Hematopoietic multipotent progenitor cell treated with erythropoietin and hydrocortisone succinate and interleukin-3 and kit ligand, for 6 days (in vitro differentiated cells): ENCODE results near the gene PAGE2B.
"Not testable (repeated sequence)": the region's sequence is repeated elsewhere in the genome, so short reads cannot be mapped to it uniquely, and the experiment has no call there.

ENCODE experiments used
- DNase-seq: peaks from one replicate; pipeline ENCODE4 v3.0.0-alpha.2; 2015

The PAGE2B gene, protein sequence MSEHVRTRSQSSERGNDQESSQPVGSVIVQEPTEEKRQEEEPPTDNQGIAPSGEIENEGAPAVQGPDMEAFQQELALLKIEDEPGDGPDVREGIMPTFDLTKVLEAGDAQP

DNA sequence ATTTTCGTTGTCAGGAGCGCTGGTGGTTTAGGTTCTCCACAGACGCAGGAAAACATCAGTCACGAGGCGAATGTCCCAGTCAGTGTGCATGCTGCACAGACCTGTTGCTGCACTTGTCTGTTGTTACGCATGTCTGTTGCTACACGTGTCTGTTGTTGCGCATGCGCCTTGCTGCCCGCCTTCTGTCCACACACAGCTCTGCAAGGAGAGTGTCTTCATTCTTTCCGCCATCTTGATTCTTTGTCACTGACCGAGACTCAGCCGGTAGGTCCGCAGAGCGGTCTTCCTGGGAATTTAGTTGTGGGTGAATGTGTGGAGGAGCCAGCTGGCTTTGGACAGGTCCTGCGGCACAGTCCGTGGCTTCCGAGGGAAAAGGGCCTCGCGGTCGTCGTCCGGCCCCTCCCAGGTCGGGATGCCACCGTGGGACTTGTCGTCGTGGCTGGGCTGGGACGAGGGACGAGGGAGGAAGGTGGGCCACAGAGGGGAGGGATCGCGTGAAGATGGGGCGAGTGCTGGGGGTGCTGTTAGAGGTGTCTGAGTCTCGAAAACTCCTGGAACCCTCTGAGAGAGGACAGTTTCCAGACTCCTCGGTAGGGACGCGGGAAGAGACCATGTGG lies at the start of gene PAGE2B:
Gene PAGE2B (plus strand): TSS at position 180 of the 617 bp plus-strand sequence. CDS start 1,012 bp downstream, outside the sequence.
- no peak for DNase-seq

DNA sequence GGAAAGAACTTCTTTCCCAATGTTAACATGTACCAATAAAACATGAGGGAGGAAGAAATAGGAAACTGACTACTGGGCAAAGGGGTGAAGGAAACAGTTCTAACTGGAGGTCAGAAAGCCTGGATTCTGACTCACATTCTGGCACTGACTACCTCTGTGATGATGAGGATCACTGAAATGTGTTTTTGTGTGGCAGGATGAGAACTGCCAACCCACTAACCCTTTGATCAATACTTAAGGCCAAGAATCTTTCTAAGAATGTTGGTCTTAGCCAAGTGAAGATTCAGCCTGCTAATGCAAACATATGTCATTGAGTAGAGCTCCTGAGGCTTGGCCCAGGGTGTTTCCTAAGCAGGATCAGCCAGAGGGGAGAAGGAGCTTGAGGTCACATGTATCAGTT lies 48.7 kb upstream of the PAGE2B start:
- no peak for DNase-seq

DNA sequence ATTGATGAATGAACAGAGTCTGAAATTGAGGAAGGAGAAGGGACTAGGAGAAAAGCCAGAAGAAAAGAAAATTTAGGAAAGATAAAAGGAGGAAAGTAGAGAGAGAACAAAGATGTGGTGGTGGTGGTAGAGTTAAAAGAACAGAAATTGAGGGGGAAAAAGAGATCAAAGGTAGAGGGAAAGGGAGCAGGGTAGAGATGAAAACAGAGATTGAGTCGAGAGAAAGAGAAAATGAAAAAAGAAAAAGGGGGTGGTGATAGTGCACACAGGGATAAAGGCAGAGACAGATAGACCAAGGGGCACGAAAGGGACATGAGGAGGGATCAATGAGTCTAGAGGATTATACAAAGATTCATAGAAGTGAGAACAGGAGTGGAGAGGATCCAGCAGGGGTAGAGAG lies 48.0 kb upstream of the PAGE2B start:
- DNase-seq, result no peak

DNA sequence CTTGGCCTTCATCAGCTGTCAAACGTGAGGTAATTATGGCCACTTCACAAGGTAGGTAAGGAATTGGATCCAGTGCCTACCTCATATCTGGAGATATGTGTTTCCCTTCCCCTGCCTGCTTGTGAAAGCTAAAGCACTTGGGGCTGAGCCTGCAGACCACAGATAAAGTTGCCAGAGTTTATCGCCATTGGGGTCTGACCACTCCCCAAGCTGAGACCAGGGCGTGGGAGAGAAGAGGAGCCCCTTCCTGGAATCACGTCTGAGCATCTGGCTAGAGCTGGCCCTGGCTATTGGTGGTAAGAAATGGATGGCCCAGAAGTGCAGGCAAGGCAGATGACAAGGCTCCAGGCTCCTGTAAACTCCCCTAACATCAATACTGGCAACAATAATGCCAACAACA lies 46.8 kb upstream of the PAGE2B start:
- DNase-seq, result peak; percentile 89

DNA sequence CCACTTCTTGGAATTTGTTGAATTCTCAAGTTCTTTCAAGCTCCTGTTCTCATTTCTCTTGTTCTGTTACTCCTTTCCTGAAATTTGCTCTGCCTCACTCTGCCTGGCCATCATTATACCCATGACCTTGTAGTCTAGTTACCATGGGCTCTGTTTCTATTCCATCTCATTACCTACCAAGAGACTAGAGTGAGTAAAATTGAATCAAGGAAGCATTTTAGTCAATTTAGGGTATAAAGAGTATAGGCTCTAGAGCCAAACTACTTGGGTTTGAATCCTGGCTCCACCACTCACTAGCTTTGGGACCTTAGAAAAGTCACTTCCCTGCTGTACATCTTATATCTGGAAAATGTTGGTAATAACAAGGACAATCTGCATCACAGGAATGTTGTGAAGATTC lies 46.2 kb upstream of the PAGE2B start:
- no peak for DNase-seq

DNA sequence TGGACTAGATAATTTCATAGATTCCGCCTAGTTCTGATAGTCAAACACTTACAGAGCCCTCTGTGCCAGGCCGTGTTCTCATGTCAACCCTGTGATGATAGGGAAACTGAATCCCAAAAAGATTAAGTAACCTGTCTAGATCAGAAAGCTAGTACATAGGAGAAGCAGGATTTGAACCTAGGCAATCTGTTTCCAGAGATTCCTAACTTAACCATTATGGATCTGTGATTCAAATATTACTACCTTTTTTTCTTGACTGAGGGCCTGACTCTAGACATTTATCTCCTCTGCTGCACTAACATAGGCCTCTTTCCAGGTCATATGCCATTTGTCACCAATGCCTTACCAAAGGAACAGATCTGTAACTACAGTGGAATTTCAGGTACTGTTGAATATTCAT lies 45.5 kb upstream of the PAGE2B start:
- no peak for DNase-seq

DNA sequence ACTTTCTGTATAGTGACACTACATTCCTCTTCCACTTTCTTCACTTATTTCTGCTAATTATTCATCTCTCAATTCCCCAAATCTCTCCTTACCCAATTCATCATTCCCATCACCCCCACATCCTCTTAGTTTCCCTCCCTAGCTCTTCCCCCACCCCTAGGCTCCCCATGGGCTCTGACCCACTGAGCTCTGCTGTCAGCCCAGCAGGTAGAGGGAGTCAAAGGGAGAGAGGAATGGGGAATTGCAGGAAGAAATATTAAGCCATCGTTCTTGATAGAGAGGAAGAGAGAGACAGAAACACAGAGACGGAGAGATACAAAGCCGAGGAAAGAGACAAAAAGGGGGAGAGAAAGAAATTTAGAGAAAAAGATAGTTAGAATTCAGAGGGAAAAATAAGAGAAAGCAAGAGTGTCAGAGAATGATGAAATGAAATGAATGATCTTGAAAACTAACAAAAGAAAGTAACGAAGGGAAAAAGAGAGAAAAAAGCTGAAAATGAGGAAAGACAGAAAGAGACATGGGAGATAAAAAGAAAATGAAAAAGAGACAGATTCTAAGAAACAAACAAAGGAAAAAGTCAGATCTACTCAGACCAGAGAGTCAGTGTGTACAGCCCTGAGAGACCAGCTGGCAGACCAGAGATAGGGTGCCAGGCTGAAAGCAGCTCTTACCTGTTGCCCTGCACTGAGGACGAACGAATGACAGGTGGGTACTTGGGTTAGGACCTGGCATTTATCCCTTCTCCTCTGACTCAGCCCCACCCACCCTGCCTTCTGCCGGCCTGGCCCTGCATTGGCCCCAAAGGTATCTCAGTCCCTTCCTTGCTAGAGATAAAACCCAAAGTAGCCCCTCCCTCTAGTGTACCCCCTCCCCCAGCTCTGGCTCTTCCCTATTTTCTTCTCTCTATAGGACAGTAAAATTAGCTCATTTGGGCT lies 44.3 kb upstream of the PAGE2B start, which contains the start of gene ALAS2:
Gene ALAS2 (minus strand): TSS at position 707 of the 935 bp plus-strand sequence. CDS start 4,977 bp downstream, outside the sequence.
- peak; percentile 44 for DNase-seq

DNA sequence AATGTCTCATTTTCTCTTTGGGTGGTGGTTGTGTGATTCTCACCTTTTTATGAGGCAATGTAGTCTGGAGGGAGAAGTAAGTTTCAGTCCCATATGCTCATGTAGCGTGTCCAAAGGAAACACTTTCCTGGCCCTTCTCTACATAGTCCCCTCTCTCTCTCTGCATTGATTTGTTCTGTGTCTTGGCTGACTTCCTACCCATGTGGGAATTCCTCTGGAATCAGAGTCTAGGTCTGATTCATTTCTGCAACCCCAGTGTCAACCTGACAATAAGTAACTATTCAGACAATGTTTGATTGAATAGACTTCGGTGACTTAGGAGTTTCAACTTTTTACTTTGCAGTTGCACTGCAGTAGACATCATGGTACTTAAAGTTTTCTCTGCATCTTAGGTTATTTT lies 41.4 kb upstream of the PAGE2B start:
- DNase-seq, result no peak

DNA sequence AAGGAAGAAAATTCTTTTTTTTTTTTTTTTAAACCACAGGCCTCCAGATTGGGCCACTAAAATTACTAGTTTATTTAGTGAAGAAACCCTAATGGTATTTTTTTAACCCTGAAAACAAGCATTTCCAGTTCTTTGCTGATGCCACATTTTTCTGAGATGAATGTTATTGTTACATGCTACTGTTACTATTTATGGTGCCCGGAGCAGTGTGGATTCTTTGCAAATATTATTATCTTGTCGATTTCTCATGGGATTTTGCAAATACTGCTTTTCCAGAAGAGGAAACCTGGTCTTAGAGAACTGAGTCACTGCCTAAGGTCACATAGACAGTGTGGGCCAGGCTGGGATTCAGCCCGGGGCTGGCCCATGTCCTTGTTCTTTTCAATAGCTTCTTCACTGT lies 35.4 kb upstream of the PAGE2B start:
- DNase-seq, result no peak

DNA sequence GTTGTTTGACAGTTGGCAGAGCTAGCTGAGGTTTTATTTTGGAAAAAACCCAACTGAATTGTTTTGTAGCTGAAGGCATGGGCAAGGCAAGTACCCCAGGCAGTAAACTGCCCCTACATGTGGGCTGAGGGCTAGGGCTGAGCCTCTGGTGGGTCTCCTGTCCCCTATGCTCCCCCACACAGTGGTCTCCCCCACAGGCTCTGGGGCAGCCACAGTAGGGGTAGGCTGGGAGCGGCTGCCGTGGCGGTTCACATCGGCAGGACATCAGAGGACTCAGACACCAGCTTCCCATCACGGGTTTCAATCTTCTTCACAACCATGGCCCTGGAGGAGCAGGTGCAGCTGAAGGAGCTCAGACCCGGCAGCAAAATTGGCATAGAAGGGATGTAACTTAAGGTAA lies 33.3 kb upstream of the PAGE2B start:
- no peak for DNase-seq

DNA sequence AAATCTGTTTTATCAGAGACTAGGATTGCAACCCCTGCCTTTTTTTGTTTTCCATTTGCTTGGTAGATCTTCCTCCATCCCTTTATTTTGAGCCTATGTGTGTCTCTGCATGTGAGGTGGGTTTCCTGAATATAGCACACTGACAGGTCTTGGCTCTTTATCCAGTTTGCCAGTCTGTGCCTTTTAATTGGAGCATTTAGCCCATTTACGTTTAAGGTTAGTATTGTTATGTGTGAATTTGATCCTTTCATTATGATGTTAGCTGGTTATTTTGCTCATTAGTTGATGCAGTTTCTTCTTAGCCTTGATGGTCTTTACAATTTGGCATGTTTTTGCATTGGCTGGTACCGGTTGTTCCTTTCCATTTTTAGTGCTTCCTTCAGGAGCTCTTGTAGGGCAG lies 24.2 kb upstream of the PAGE2B start:
- DNase-seq, result not testable (repeated sequence)

DNA sequence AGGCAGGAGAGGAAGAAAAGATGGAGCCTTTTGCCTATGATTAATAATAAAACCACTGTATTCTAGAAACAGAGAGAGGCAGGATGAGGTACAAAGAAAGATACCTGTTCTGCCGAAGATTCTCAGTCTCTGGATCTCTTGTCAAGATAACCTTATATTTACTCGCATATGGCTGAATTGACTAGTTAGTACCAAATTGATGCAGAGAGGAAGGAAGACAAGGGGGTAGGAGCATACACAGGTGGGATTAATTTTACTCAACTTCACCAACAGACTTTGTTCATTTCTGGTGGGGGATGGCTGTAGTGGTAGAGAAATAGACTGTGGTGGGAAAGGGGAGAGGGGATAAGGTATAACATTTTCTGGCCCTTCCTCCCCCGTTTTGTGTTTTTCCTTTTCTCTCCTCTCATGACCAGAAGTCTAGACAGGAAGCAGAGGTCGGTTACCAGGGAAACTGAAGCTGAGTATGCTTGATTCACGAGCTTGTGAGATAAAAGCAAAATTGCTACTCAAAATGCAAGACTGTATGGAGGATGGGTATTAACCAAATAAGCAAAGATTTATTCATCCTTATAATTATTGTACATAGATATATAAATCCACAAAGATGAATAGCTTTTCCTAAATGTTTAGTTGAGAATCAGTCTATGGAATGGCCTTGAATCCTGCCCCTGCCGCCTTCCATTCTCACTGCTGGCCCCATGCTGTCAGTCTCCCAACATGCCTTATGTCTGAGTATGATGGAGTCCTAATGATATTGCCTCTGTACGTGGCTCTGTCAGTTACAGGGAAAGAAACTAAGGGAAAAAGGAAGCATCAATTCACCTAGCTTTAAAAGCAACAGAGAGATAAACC lies 17.8 kb upstream of the PAGE2B start:
- peak; percentile 33 for DNase-seq

DNA sequence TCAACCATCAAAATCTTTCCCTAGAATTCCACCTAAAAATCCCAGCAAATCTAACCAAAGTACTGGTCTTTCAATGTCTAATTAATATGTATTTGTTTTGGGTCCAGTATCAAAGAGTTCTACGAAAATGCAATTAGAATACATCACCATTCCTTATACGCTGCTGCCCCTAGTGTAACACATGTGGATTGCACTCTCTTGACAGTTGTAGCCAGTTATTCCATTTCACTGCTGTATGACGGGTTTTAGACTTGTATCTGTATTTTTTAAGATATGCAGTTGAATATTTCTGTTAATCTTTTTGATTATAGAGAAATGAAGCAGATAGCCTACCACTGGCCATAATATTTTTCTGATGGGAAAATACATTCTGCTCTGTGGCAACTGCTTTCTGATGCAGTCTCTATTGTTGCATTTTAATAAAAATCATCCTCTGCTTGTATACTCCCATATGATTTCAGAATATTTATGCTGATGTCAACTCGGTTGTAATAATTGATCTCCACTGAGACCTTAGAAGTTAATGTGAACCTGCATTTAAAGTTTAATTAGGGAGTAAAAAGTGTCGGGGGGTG lies 17.1 kb upstream of the PAGE2B start:
- peak; percentile 74 for DNase-seq

DNA sequence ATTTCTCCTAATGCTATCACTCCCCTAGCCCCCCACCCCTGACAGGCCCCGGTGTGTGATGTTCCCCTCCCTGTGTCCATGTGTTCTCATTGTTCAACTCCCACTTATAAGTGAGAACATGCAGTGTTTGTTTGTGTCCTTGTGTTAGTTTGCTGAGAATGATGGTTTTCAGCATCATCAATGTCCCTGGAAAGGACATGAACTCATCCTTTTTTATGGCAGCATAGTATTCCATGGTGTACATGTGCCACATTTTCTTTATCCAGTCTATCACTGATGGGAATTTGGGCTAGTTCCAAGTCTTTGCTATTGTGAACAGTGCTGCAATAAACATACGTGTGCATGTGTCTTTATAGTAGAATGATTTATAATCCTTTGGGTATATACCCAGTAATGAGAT lies 7.7 kb upstream of the PAGE2B start:
- DNase-seq, result not testable (repeated sequence)

DNA sequence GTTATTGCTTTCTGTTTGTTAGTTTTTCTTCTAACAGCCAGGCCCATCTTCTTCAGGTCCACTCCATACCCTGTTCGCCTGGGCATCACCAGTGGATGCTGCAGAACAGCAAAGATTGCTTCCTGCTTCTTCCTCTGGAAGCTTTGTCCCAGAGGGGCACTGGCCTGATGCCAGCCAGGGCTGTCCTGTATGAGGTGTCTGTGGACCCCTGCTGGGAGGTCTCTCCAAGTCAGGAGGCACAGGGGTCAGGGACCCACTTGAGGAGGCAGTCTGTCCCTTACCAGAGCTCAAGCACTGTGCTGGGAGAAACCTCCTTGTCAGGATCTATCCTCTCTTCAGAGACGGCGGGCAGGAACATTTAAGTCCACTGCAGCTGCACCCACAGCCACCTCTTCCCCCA lies 2.5 kb upstream of the PAGE2B start:
- no peak for DNase-seq

DNA sequence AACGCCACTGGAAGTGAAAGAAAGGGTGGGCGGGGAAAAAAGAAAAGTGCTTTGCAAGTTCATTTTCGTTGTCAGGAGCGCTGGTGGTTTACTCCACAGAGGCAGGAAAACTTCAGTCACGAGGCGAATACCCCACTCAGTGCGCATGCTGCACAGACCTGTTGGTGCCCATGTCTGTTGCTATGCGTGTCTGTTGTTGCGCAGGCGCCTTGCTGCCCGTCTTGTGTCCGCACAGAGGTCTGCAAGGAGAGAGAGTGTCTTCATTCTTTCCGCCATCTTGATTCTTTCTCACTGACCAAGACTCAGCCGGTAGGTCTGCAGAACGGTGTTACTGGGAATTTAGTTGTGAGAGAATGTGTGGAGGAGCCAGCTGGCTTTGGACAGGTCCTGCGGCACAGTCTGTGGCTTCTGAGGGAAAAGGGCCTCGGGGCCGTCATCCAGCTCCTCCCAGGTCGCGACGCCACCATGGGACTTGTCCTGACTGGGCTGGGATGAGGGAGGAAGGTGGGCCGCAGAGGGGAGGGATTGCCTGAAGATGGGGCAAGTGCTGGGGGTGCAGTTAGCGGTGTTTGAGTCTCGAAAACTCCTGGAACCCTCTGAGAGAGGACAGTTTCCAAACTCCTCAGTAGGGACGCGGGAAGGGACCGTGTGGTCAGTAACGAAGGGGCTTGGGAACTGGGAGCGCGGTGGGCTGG lies 14.1 kb downstream of the PAGE2B start, which contains the start of gene PAGE2:
Gene PAGE2 (plus strand): TSS at position 224 of the 695 bp plus-strand sequence. CDS start 1,003 bp downstream, outside the sequence.
- no peak for DNase-seq

DNA sequence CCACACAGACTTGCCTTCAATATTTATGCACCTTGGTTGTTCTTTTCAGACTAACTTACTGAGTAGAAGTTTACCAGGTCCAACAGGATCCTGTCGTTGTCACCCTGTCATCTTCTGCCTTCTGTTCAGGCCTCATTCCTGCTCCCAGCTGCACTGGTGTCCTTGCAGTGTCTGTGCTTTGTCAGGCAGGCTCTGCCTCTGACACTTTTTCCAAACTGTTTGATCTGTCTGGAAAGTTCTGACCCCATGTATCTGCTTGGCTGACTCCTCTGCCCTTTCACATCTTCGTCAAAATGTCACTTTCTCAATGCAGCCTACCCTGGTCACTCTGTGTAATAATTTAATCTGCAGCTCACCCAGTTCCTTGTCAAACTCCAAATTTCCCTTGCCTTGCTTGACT lies 23.9 kb downstream of the PAGE2B start:
- no peak for DNase-seq

DNA sequence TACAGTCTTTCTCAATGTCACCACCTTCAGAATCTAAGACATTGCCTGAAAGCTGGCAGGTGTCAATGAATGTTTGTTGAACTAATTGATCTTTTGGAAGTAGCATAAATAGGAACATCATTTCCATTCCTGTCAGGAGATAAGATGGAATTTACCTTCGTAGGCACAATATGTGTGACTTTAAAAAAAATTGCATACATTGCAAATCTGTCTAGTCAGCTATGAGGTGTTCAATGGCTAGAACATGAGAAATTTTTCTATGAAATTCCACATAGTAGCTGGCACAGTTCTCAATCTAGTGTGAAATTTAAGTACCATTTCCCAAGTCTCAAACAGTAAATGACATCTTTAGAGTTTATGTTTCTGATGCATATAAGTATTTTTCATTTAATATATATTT lies 24.3 kb downstream of the PAGE2B start:
- DNase-seq, result no peak

DNA sequence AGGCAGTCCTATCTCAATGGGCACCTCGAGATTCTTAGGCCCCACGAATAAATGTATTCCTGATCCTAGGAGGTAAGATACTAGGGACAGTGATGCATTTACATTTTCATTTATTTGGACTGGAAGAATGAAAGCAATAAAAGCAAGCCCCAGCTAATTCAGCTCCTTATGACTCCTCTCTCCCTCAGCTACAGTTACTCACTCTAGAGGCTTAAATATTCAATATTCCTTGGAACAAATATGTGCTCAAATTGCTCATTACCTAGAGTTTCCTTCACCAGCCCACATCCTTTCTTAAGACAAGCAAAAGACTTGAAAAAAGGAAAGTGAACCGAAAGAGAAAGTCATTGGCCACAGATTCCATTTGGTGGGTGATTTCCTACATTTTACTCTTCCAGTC lies 27.9 kb downstream of the PAGE2B start:
- no peak for DNase-seq

DNA sequence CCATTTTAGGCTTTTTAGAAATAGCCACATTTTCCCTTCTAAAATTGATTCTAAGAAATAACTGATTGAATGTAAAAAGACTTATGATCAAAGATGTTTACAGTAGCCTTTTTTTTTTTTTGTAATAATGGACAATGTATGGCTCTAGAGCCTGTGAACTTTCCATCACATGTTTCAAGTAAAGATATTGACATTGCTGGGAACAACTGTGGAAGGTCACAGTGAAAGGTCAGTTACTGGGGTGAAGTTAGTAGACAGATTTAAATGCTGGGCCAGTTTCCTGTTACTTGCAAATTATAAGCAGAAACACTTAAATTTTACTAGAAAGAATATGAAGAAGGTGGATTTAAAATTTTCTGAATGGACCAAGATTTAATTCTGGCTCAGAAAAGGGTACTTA lies 32.4 kb downstream of the PAGE2B start:
- DNase-seq, result no peak

DNA sequence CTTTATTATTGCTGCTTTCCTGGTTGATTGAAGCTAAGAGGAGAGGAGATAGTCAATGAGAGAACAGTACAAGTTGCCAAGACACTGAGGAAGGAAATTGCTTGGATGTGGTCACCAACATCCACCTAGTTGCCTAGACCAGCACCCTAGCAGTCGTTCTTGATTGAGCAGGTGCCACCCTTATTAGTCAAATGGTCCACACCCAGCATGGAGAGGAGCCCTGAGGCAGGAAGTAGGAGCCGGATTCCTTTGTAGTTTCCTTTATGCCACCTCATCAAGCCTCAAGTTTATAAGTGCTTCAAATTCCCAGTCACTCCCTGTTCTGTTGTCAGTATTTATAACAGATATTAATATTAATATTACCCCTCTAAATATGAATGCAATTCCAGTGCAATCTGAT lies 33.1 kb downstream of the PAGE2B start:
- DNase-seq, result no peak

DNA sequence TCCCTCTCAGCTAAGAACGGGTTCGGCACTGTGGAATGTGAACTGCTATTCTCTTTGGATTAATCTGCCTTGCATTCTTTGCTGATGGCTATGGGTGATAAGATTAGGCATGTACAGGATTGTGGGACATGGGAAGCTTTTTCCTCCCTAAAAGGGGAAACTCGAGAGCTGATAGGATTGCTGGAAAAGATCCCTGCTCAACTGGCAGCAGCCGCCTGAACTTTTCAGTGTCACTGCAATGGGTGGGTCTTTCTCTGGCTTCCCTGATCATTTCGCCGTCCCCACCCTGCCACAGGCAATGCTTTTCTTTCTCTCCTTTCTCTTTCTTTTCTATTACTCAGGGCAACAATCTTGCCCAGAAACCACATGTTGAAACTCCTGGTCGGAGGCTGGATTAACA lies 34.5 kb downstream of the PAGE2B start:
- no peak for DNase-seq
